Measurements from ENCODE around the gene ADGRL3.
"Not testable (repeated sequence)": the region's sequence is repeated elsewhere in the genome, so short reads cannot be mapped to it uniquely, and the experiment has no call there.

The ADGRL3 gene

DNA sequence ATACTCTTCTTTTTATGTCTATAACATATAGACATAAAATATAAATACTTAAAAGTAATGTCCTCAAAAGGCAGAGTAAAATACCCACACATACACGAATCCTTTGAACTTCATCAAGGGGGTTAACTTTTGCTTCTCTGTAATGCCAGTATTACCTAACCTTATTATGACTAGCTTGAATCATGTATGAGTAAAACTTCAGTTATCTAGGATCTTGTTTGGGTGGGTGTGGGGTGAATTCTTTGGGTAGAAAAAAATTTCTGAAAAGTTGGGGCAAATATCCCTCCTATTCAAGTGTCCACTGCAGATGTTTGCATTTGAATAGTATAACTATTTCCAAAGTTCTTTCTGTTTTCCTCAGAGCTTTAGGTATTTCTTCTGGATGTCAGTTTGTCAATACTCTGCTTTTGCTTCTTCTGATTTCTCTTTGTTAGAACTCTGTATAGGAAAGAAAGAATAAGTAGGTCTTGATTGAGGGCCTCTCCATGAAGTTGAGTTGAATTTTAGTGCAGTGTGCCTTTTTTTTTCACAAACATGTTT, 173.8 kb downstream of the ADGRL3 start:
- H3K4me1 ChIP-seq (ENCODE audit: control insufficient read depth, insufficient read depth, low read length) = no peaks in the 10 kb centered on the region
- H3K4me3 ChIP-seq (ENCODE audit: low read depth, low read length) = no peak overlapping the region
- no peaks in the 10 kb centered on the region for H3K9me3 ChIP-seq (ENCODE audit: control insufficient read depth, insufficient read depth, low read length)
- H3K27me3 ChIP-seq (ENCODE audit: control insufficient read depth, insufficient read depth, low read length) = no peaks in the 10 kb centered on the region
- H3K36me3 ChIP-seq (ENCODE audit: control insufficient read depth, insufficient read depth, low read length) = no peaks in the 10 kb centered on the region
- no peak overlapping the region for H3K9ac ChIP-seq (ENCODE audit: low read depth, low read length)

DNA sequence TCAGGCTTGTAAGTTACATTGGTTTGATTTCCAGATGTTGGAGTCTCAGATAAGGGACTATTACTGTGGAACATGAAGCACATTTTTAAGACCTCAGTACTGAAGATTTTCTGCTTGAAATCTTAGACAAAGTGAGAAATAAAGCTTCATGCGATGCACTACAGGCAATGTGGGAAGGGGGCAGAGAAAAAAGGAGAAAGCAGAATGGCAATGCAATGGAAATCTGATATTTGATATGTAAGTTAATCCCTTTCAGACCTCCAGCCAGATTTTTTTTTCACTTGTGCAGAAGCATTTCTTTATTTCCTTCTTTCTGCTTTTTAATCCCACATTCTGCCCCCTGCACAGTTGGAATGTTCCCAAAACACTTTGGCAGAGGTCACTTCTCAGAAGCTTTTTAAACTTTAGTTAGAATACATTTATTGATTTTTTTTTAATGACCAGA, 174.3 kb downstream of the ADGRL3 start:
- Histone ChIP-seq H3K36me3 (ENCODE audit: control insufficient read depth, insufficient read depth, low read length) (no peaks in the 10 kb centered on the region), H3K4me3 (ENCODE audit: low read depth, low read length) (no peak overlapping the region), H3K27me3 (ENCODE audit: control insufficient read depth, insufficient read depth, low read length) (no peaks in the 10 kb centered on the region), H3K4me1 (ENCODE audit: control insufficient read depth, insufficient read depth, low read length) (no peaks in the 10 kb centered on the region), H3K9me3 (ENCODE audit: control insufficient read depth, insufficient read depth, low read length) (no peaks in the 10 kb centered on the region), H3K9ac (ENCODE audit: low read depth, low read length) (no peak overlapping the region)

DNA sequence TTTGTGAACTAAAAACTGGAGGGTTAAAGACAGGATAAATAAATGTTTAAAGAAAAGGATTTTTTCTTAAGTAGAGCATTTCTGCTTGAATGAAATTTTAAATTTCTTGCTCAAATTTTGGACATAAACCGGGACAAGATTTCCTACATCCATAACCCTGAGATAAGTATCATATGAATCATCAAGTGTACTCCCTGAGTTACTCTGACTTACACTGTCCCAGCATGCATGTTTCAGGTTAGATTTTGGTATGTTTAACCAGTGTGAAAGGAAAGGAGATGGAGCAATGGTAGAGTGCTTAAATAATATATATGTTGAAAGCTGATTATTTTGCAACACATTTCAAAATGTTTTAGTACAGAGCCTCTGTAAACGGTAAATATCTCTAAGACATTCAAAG, 175.2 kb downstream of the ADGRL3 start:
- no peaks in the 10 kb centered on the region for H3K27me3 ChIP-seq (ENCODE audit: control insufficient read depth, insufficient read depth, low read length)
- H3K9ac ChIP-seq (ENCODE audit: low read depth, low read length) = no peak overlapping the region
- H3K9me3 ChIP-seq (ENCODE audit: control insufficient read depth, insufficient read depth, low read length) = no peaks in the 10 kb centered on the region
- H3K36me3 ChIP-seq (ENCODE audit: control insufficient read depth, insufficient read depth, low read length) = no peaks in the 10 kb centered on the region
- H3K4me3 ChIP-seq (ENCODE audit: low read depth, low read length) = no peak overlapping the region
- H3K4me1 ChIP-seq (ENCODE audit: control insufficient read depth, insufficient read depth, low read length) = no peaks in the 10 kb centered on the region

DNA sequence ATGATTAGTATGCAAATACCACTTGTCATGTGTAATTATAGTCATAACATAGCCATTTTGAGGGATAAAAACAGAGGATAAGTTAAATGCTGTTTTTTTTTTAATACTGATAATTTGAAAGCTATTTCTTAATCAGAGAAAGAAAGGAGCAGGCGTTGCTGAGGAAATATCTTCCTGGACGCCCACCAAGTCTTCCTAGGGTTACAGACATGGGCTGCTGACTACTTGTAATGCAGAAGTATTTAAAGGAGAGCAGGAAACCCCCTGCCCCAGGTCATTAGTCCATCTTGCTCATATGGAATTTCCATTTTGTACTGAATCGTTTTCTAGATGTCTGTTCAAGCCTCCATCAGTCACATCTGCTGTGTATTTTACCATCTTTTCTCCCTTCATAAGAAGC, 176.2 kb downstream of the ADGRL3 start:
- no peak overlapping the region for H3K9ac ChIP-seq (ENCODE audit: low read depth, low read length)
- H3K4me1 ChIP-seq (ENCODE audit: control insufficient read depth, insufficient read depth, low read length) = peaks cover 8% of the 10 kb centered on the region
- H3K36me3 ChIP-seq (ENCODE audit: control insufficient read depth, insufficient read depth, low read length) = no peaks in the 10 kb centered on the region

DNA sequence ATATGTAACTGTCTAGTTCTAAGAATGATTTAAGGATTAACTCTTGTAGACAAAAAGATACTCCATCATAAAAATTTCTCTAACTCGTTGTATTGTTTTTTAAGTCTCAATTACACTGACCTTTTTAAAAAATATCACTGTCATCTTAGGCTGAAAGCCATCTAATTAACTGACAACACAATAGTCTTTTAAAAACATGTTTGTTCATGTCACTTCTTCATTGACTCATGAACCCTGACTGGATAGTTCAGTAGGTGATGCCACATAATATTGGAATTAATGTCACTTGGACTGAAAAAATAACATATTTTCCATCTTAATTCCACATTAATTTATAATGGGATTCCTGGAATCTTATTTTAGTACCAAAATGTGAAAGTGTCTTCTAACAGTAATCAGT, 179.3 kb downstream of the ADGRL3 start:
- Histone ChIP-seq H3K9me3 (ENCODE audit: control insufficient read depth, insufficient read depth, low read length) (no peaks in the 10 kb centered on the region), H3K4me1 (ENCODE audit: control insufficient read depth, insufficient read depth, low read length) (peaks cover 12% of the 10 kb centered on the region), H3K36me3 (ENCODE audit: control insufficient read depth, insufficient read depth, low read length) (no peaks in the 10 kb centered on the region), H3K9ac (ENCODE audit: low read depth, low read length) (no peak overlapping the region), H3K4me3 (ENCODE audit: low read depth, low read length) (no peak overlapping the region), H3K27me3 (ENCODE audit: control insufficient read depth, insufficient read depth, low read length) (no peaks in the 10 kb centered on the region)

More for the DNA sequence above, 176.2 kb downstream of the ADGRL3 start:
- Histone ChIP-seq H3K27me3 (ENCODE audit: control insufficient read depth, insufficient read depth, low read length) (no peaks in the 10 kb centered on the region), H3K4me3 (ENCODE audit: low read depth, low read length) (no peak overlapping the region), H3K9me3 (ENCODE audit: control insufficient read depth, insufficient read depth, low read length) (no peaks in the 10 kb centered on the region)

DNA sequence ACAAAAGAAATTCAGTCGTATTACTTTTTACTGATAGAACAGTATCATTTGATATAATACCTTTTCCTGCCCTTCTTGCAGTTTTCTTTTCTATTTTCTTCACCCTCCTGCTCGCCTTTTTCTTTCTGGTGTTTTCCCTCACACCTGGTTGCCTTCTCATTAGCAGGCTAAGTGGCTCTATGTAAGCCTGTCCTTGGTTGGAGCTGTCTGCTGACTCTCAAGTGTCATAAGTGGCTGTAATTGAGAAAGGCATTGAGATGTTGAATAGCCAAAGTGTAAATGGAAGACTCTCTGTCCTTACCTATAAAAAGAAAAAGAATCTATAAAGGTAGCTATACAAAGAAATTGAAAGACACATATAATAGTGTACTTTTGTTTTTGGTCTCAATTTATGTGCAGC, 180.7 kb downstream of the ADGRL3 start:
- H3K4me3 ChIP-seq (ENCODE audit: low read depth, low read length) = no peak overlapping the region
- no peaks in the 10 kb centered on the region for H3K9me3 ChIP-seq (ENCODE audit: control insufficient read depth, insufficient read depth, low read length)
- H3K9ac ChIP-seq (ENCODE audit: low read depth, low read length) = no peak overlapping the region
- no peaks in the 10 kb centered on the region for H3K27me3 ChIP-seq (ENCODE audit: control insufficient read depth, insufficient read depth, low read length)
- H3K4me1 ChIP-seq (ENCODE audit: control insufficient read depth, insufficient read depth, low read length) = peaks cover 12% of the 10 kb centered on the region
- no peaks in the 10 kb centered on the region for H3K36me3 ChIP-seq (ENCODE audit: control insufficient read depth, insufficient read depth, low read length)

DNA sequence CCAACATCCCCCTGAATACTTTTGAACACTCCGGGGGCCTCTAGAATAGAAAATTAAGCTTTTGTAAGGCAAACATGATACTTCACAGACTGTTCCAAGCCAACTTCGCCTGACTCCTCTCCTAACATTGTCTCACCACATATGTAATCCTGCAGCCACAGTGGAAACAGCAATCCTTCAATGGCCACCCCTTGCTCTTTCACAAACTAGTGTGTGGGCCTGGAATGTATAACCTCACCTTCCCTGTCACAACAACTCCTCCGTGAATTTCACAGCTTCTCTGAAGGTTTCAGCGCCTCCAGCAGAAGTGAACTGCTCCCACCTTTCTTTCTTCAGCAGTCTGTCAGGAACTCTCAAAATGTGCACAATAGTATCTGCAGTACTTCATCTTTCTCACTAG, 185.1 kb downstream of the ADGRL3 start:
- peaks cover 31% of the 10 kb centered on the region for H3K4me1 ChIP-seq (ENCODE audit: control insufficient read depth, insufficient read depth, low read length)
- no peak overlapping the region for H3K4me3 ChIP-seq (ENCODE audit: low read depth, low read length)
- H3K27me3 ChIP-seq (ENCODE audit: control insufficient read depth, insufficient read depth, low read length) = peaks cover 4% of the 10 kb centered on the region
- H3K9ac ChIP-seq (ENCODE audit: low read depth, low read length) = no peak overlapping the region
- H3K36me3 ChIP-seq (ENCODE audit: control insufficient read depth, insufficient read depth, low read length) = no peaks in the 10 kb centered on the region
- H3K9me3 ChIP-seq (ENCODE audit: control insufficient read depth, insufficient read depth, low read length) = no peaks in the 10 kb centered on the region

DNA sequence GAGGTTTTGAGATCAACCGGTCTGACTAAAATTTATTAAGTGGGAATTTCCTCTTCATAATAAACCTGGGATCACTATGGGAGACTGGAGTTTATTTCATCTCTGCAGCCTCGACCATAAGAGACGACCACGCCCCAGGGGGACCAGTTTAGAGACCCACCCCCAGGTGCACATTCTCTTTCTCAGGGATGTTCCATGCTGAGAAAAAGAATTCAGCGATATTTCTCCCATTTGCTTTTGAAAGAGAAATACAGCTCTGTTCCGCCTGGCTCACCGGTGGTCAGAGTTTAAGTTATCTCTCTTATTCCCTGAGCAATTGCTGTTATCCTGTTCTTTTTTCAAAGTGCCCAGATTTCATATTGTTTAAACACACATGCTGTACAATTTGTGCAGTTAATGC, 187.2 kb downstream of the ADGRL3 start:
- H3K27me3 ChIP-seq (ENCODE audit: control insufficient read depth, insufficient read depth, low read length); H3K36me3 ChIP-seq (ENCODE audit: control insufficient read depth, insufficient read depth, low read length); H3K4me3 ChIP-seq (ENCODE audit: low read depth, low read length); H3K9ac ChIP-seq (ENCODE audit: low read depth, low read length); H3K9me3 ChIP-seq (ENCODE audit: control insufficient read depth, insufficient read depth, low read length): not testable (repeated sequence)
- H3K4me1 ChIP-seq (ENCODE audit: control insufficient read depth, insufficient read depth, low read length) = peaks cover 19% of the 10 kb centered on the region

DNA sequence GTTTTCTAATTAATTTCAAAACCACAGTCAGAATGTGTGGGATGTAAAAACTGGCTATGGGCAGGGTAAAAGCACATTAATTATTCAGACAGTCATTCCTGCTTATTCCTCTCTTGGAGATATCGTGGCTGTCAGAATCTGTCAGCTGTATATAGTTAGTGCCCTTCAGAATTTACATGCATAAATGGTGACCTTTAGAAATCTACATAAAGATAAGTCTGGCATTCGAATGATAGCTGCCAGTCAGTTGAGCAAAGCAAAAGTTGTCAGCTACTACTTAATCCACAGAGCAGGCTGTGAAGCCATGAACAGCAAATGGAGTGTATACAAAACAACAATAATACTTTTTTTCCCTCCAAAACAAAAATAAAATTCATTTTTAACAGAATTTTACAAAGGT, 189.5 kb downstream of the ADGRL3 start:
- no peaks in the 10 kb centered on the region for H3K9me3 ChIP-seq (ENCODE audit: control insufficient read depth, insufficient read depth, low read length)
- no peak overlapping the region for H3K4me3 ChIP-seq (ENCODE audit: low read depth, low read length)
- H3K9ac ChIP-seq (ENCODE audit: low read depth, low read length) = no peak overlapping the region
- H3K27me3 ChIP-seq (ENCODE audit: control insufficient read depth, insufficient read depth, low read length) = peaks cover 4% of the 10 kb centered on the region
- H3K4me1 ChIP-seq (ENCODE audit: control insufficient read depth, insufficient read depth, low read length) = peaks cover 22% of the 10 kb centered on the region
- no peaks in the 10 kb centered on the region for H3K36me3 ChIP-seq (ENCODE audit: control insufficient read depth, insufficient read depth, low read length)

DNA sequence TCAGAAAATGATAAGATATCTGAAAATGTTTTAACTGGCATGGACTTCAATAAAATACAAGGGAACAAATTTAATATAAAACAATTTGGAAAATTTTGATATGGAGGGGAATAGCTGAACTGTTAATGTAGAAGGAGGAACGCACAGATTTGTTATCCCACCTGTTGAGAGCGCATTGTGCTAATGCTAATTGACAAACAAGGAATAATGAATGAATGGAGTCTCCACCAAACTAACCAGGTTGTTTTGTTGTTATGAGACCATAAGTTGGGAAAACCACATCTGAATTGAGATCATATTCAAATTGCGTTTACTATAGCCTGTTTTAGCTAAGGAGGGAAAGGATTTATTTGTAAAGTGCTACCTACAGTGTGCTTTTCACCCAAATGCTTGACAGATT, 195.6 kb downstream of the ADGRL3 start:
- no peaks in the 10 kb centered on the region for H3K9me3 ChIP-seq (ENCODE audit: control insufficient read depth, insufficient read depth, low read length)
- peak overlapping the region; percentile 10 for H3K4me3 ChIP-seq (ENCODE audit: low read depth, low read length)
- no peaks in the 10 kb centered on the region for H3K27me3 ChIP-seq (ENCODE audit: control insufficient read depth, insufficient read depth, low read length)
- peaks cover 33% of the 10 kb centered on the region for H3K4me1 ChIP-seq (ENCODE audit: control insufficient read depth, insufficient read depth, low read length)
- H3K36me3 ChIP-seq (ENCODE audit: control insufficient read depth, insufficient read depth, low read length) = no peaks in the 10 kb centered on the region
- no peak overlapping the region for H3K9ac ChIP-seq (ENCODE audit: low read depth, low read length)

DNA sequence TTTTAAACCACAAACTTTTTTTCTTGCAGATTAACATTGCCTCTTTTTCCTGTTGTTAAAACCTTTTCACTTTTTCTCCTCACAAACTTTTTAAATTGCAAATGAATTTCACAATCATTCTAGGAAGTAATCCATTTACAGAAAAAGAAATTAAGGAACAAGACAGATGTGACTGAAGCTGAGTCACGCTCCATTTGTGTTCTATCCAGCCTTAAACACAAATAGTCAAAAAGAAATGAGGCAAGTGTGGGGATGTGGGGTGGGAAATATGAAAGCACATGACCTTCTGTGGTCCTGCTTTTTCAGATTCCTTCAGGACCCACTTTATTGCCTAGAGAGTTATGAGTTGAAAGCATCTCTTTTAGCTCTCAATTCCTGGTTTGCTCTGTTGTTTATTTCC, 197.0 kb downstream of the ADGRL3 start:
- no peaks in the 10 kb centered on the region for H3K36me3 ChIP-seq (ENCODE audit: control insufficient read depth, insufficient read depth, low read length)
- H3K9me3 ChIP-seq (ENCODE audit: control insufficient read depth, insufficient read depth, low read length) = no peaks in the 10 kb centered on the region
- H3K4me1 ChIP-seq (ENCODE audit: control insufficient read depth, insufficient read depth, low read length) = peaks cover 33% of the 10 kb centered on the region
- H3K4me3 ChIP-seq (ENCODE audit: low read depth, low read length) = no peak overlapping the region
- no peaks in the 10 kb centered on the region for H3K27me3 ChIP-seq (ENCODE audit: control insufficient read depth, insufficient read depth, low read length)
- peak overlapping the region; percentile 42 for H3K9ac ChIP-seq (ENCODE audit: low read depth, low read length)

DNA sequence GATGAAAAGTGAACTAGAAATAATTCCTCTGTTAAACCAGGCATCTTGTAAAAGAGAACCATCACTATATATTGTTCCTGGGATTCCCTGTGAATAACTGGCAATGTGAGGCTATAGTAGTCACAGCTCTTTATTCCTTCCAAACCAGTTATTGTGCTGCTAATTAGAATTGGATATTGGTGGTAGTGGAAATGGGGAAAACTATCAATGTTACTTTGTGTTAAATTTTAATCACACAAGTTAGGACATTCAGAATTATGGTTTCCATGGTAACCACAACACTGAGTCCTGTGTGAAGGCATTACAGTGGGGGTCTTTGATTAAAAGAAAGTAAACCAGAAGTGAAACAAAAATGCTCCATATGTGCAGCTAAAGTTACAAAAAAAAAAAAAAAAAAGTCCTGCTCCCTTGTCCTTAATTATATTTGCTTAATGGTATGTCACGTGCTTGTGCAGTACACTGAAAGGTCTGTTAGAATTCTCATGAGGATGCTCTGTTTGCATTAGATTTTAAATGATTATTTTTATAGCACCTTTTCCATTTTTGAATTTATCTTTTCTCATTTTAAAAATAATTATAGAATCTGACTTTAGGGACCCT, 200.4 kb downstream of the ADGRL3 start:
- Histone ChIP-seq H3K27me3 (ENCODE audit: control insufficient read depth, insufficient read depth, low read length) (no peaks in the 10 kb centered on the region), H3K4me3 (ENCODE audit: low read depth, low read length) (no peak overlapping the region), H3K36me3 (ENCODE audit: control insufficient read depth, insufficient read depth, low read length) (no peaks in the 10 kb centered on the region), H3K4me1 (ENCODE audit: control insufficient read depth, insufficient read depth, low read length) (peaks cover 29% of the 10 kb centered on the region), H3K9me3 (ENCODE audit: control insufficient read depth, insufficient read depth, low read length) (no peaks in the 10 kb centered on the region), H3K9ac (ENCODE audit: low read depth, low read length) (no peak overlapping the region)
